Astrocyte of the hippocampus (primary cell): Measurements from ENCODE around the gene POLR3A.
"Not testable (repeated sequence)": the region's sequence is repeated elsewhere in the genome, so short reads cannot be mapped to it uniquely, and the experiment has no call there.

Source experiments
- DNase-seq: peaks from one replicate; pipeline ENCODE4 v3.0.0; 2011; ENCODE audit warnings: low read depth, low spot score

Gene POLR3A

DNA sequence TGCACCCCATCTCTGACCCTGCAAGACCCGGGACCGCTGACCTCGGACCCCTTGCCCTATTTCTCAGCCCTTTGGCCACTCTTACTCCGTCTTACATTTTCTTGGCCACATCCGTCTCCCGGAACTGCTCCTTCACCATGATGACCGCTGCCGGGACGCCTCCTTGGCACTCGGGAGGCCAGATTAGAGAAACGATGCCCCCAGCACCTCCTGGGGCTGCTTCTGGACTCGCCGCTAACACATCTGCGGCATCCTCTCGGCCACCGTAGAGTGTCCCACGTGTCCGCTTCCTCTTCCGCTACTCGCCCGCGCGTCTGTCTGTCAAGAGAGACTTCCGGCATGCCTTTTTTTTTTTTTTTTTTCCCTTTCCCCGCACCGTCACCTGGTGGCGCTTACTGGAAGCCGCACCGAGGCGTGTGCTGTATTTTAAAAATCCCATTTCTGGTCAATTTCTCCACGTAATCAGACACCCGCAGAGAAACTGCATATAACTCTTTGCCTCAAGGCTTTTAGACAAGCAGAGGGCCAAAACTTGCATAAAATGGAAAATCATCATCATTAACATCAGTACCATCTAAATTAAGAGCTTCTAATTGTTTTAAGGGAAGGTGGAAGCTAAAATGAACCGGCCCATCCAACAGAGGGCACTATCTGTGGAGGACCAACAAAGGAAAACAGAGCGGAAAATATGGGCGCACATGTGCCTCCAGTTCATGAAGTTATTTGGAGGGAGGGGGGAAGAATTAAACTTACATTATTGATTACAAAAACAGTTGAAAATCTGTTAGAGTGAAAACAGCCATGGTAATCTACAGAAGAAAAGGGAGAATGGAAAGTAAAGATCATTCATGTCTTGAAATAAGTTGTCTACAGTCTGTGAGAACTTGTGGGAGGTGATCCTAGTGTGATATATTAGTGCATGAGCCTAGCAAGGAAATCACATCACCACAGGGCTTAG lies at the start of gene POLR3A:
TSS of gene POLR3A (minus strand) at position 247 of the 958 bp plus-strand sequence. CDS start at position 139, 108 bp downstream.
- DNase-seq, result peak; percentile 99

DNA sequence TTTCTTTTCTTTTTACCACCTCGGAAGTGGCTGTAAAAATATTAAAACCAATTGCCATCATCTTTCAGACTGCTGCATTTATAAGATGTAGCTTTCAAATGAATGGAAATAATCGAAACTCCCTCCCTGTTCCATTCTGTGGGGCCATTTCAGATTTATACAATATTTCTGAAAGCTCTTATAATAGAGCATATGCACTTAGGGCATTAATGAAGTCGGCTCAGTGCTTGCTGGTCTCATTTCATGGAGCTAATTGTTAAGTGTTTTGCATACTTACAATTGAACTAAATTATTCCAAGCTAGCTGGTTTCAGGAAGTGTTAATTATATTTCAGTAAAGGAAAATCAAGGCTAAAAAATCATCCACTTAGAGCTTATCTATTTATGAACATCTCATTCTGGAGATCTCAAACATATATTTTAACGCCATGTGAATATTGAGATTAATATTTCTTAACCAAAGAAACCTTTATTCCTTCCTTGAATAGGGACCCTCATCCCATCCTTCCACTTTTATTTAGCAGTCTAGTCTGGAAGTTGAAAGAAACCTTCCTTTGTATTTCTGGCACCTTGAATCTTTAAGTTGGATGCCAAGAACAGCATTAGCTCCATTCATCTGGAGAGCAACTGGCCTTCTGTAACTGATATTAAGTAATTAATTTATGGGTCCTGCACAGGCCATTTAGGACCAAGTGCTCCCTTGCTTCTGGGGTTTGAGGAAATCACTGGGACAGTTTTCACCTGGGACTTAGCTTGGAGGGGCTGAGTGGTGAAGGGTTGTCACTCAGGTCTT lies 49.4 kb upstream of the POLR3A start:
- no peak for DNase-seq

DNA sequence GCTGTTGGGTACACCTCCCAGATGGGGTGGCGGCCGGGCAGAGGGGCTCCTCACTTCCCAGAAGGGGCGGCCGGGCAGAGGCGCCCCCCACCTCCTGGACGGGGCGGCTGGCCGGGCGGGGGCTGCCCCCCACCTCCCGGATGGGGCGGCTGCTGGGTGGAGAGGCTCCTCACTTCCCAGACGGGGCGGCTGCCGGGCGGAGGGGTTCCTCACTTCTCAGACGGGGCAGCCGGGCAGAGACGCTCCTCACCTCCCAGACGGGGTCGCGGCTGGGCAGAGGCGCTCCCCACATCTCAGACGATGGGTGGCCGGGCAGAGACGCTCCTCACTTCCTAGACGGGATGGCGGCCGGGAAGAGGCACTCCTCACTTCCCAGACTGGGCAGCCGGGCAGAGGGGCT lies 46.5 kb upstream of the POLR3A start:
- not testable (repeated sequence) for DNase-seq

DNA sequence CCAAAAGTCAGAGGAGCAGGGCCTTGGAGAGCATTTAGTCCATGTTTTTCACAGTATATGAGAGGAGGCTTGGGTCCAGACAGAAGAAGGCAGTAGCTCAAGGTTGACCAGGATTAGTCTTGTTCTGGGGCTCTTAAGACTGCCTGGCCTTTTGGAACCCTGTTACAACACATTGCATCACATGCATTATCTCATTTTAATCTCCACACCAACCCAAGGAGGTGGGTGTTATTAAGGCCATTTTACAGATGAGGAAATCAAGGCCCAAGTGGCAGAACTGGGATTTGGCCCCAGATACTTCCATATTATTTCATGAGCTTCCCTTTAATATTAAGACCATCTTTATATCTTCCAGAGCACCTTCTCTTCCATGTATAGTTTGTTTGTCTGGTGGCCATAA lies 43.2 kb upstream of the POLR3A start:
- DNase-seq, result no peak

DNA sequence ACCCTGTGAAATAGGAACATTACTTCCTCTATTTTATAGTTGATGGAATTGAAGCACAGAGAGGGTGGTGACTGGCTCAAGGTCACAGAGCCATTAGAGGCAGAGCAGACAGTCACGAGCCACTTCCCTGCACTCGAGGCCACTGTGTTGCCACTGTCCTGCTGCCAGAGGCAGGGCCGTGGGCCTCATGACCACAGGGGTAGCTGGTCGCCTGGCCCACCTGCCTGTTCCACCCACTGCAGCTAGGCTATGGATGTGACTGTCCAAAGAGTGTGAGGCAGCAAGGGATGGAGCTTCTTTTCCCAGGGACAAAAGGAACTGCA lies 42.5 kb upstream of the POLR3A start:
- no peak for DNase-seq

DNA sequence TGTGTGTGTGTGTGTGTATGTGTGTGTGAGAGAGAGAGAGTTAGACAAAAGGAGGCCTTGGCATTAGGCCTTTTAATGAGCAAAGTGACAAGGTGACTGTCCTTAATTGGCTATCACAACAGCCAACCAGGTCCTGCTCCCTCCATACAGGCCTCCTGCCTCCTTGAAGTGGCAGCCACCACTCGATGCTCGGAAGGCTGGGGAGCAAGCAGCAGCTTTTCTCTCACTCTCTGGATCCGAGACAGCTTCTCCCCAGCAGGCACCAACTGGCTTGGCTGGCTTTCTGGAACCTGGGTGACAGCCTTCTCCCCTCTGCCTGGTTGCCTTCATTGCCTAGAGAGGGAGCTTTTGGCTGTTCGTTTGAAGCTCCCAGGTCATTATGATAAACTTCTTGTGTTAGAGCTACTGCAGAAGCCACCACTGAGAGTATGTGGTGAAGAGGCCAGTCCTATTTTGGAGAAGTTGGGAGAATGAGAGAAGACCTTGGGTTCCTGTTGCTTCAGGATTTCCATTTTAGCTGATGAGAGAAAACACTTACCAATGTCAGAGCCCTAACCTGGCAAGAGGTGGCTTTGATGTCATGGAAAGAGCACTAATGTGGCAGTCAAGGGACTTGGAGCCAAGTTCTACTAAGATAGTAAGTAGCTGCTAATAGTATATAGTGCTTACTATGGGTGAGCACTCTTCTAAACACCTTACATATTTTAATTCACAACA lies 42.0 kb upstream of the POLR3A start:
- DNase-seq, result no peak

DNA sequence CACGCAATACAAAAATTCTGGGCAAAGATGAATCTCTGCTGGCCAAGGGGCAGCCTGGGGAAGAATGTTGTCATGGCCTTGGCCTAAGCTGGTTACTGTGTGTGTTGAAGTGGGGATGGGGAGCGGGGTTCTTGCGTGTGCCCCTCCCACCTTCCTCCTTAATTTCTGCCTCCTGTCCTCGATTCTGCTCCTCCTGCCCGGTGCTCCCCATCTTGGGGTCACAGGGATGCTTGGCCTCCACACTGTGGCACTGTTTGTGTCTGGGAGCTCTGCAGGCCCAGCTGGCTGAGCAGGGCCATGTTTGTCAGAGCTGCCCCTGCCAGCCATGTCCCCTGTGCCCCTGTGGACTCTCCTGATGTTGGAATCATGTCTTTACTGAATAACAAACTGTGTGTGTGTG lies 41.4 kb upstream of the POLR3A start:
- no peak for DNase-seq

DNA sequence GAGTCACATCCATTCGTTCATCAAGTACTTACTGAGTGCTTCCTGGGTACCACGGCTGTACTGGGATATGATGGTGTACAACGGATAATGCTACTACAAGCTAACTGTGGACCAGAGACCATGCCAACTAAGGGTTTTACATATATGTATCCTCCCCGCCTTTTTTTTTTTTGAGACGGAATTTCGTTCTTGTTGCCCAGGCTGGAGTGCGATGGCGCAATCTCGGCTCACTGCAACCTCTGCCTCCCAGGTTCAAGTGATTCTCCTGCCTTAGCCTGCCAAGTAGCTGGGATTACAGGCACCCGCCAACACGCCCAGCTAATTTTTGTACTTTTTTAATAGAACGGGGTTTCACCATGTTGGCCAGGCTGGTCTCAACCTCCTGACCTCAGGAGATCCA lies 40.7 kb upstream of the POLR3A start:
- not testable (repeated sequence) for DNase-seq

DNA sequence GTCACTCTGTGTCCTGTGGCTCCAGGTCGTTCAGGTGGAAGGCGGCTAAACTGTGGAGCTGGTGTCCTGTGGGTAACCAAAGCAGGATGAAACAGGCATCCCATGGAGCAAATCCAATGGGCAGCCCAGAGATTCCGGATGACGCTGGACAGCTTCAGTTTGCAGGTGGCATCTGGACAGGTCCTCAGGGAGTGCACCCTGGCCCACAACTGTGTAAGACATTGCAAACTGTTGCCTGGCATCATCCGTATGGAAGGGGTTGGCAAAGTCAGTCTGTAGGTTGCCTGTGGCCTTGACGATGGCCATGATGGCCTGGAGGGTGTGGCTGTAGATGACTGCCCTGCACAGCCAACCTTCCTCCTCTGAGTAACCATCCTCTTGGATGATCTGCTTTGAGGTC lies 39.8 kb upstream of the POLR3A start:
- no peak for DNase-seq

DNA sequence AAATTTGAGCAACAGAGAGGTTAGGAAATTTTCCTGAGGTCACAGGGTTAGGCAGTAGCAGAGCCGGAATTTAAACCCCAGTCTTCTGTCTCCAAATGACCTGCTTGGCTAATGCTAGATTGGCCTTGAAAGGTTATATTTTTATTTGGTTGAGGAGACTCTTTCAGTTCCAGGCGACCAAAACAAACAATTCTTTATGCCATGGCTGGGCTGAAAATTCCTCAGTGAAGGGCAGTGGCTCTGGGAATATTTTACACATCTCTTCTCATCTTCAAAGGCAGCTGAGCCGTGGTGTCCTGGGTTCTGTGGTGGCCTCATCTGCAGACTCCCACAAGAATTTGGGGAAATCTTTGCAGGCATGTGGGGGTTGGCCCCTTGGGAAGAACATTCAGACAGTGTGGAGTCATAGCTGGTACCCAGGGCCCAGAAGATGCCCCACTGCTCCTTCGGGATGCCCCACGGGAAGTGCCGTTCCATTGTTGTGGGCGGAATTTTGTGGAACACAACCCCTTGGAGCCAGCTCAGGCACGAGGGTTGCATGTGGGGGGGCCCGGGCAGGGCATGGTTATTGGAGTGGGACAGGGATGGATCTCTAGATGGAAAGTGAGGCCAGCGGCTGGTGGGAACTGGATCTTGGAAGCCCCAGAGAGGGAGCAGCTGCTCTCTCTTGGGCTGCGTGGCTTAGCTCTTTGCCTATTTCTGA lies 37.6 kb upstream of the POLR3A start:
- no peak for DNase-seq

DNA sequence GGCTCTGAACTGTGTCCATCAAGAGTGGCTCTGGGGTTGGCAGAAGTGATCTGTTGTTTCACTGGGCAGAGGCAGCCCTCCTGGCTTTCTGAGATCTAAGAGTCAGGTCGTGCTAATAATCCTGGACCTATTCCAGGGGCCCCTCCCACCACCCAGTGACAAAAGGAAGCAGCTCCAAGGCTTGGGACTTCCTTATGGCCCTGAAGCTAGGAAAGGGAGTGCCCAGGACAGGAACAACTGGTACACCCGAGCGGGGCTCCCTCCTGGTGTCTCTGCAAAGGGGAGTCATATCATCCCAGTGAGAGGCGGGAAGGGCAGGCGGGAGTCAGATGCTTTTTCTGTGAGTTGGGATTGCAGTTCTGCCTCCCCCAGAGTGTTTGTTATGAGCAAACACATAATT lies 36.7 kb upstream of the POLR3A start:
- DNase-seq, result no peak

DNA sequence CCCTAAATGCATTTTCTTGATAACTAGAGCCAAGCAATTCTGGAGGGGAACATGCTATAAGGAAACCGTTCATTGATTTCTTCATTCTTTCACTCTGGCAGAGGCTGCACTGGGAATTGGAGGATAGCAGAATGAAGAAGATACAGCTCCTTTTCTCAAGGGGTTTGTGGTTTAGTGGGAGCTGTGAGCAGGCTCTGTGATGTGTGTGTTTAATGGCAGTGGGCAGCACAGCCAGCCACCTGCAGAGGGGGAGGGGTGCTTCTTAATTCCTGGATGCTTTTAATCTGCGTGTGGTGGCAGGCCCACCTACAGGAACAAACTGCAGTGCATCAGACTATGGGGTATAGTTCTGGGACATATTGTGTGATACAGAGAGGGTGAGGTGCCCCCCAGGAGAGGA lies 36.3 kb upstream of the POLR3A start:
- no peak for DNase-seq

DNA sequence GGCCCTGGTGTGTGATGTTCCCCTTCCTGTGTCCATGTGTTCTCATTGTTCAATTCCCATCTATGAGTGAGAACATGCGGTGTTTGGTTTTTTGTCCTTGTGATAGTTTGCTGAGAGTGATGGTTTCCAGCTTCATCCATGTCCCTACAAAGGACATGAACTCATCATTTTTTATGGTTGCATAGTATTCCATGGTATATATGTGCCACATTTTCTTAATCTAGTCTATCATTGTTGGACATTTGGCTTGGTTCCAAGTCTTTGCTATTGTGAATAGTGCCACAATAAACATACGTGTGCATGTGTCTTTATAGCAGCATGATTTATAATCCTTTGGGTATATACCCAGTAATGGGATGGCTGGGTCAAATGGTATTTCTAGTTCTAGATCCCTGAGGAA lies 35.6 kb upstream of the POLR3A start:
- not testable (repeated sequence) for DNase-seq

DNA sequence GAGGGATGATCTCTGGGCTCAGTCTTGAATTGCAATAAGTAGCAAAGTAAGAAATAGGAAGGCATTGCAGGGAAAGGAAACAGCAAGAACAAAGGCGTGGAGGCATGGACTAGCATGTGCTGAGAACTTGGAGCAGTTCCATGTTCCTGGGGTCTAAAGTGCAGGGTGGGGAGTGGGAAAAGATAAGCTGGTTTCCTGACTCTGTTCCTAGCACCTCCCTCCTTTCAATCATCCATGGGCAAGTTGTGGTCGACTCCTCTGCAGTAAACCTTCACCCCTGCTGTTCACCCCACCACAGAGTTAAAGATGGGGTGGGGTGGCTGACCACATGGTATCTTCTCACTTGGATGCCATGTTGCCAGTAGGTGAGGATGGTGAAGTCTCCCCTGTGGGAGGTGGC lies 33.9 kb upstream of the POLR3A start:
- DNase-seq, result no peak

DNA sequence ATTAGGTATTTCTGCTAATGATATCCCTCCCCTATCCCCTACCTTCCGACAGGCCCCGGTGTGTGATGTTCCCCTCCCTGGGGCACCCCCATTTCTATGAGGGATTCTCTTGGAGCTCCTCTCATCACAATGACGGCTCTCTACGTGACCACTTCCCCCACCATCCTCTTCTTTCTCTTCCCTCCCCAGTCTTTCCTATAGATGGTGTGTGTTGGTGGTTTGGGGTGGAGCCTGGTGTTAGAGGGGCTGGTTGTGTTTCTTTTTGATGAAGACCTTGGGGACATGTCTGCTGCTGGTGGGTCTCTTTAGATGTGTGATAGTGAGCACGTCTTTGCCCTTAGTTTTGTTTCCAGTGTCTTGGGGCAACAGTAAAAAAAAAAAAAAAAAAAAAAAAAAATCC lies 33.0 kb upstream of the POLR3A start:
- DNase-seq, result no peak

DNA sequence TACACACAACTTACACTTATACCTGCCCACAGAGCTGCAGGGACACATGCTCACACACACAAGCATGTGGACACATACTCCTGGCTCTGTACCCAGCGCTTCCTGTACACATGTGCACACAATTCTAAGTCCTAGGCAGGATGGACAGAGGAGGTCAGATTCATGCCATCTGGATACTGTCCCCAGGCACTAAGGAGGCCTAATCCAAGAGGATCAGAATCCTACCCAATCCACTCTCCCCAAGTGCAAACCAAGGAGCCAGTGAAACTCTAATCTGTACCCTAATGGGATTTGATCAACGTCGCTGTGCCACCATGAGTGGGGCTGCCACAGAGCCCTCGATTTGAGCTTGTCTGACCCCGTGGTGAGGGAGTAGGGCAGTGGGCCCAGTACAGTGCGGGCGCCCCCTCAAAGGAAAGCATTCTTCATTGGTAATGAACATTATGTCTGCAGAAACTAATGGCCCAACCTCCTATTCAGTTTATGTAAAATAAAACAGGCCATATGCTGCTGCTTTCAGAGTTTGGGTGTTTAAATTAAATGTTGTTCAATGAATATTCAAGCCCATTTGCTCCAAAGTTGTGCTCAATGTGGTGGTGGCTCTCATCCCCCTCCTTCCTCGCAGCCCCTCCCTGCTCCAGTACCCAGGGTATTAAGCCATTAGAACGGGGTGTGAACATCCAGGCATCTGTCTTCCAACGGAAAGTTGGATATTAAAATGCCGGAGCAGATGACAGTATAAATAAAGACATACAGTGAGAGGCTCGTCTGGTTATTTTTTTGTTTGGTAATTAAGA lies 30.8 kb upstream of the POLR3A start:
- DNase-seq, result no peak

DNA sequence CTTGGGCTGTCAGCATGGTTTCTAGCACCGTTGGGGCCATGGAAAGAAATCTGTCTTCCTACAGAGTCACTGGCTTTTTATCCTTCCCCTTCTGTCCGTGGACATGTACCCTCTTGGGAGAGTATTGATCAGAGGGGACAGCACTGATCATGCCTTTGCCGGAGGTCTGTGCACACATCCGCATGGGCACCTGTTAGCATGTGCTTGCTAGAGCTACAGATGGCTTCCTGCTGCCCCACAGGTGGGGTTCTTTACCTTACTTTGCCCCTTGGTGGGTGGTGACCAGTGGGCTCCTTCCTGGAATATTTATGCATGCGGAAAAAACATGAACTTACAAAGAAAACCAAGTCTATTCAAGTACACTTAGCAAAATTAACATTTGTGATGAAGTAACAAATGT lies 29.2 kb upstream of the POLR3A start:
- DNase-seq, result no peak

DNA sequence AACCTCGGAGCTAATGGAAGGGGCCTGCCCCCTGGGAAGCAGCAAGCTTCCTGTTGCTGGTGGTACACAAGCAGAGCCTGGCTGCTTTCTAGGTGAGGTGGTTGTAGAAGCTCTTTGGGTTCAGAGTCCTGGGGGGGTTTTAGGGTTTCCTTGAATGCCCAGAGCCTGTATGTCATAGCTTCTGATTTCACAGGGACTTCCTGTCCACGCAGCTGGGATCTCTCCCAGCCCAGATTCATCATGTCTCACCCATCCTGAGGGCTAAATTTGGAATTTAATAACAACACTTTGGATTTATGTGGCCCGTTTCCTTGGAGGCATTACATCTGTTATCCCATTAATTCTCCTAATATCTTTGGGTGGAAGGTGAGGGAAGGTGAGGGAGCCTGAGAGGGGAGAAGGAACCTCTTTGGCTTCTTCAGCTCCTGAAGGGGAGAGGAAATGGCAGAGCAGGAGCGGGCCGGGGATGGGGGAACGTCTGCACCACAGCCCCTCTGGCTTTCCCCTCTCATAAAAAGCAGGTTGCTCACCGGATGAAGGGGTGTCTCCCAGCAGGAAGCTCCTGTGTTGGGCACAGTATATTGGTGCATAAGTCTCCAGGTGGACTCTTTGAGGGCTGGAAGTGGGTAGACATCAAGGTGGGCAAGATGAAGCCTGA lies 24.0 kb upstream of the POLR3A start:
- no peak for DNase-seq

DNA sequence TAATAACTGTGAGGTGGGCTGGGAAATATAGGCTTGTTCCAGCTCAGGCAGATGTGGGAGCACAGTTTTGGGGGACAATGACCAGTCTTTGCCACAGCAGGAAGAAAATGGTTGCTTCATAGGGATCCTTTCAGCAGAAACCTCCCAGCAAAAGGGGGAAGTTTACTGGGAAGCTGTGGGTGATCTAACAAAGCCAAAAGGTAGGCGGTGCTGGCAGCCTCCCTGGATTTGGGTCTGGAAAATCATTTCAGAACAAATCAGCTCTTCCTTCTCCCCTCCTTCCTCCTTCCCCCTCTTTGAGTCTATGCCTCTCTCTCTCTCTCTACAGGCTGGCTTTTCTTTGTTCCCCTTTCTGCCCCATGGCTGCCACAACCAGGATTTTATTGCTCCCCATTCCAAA lies 20.5 kb upstream of the POLR3A start:
- DNase-seq, result no peak

DNA sequence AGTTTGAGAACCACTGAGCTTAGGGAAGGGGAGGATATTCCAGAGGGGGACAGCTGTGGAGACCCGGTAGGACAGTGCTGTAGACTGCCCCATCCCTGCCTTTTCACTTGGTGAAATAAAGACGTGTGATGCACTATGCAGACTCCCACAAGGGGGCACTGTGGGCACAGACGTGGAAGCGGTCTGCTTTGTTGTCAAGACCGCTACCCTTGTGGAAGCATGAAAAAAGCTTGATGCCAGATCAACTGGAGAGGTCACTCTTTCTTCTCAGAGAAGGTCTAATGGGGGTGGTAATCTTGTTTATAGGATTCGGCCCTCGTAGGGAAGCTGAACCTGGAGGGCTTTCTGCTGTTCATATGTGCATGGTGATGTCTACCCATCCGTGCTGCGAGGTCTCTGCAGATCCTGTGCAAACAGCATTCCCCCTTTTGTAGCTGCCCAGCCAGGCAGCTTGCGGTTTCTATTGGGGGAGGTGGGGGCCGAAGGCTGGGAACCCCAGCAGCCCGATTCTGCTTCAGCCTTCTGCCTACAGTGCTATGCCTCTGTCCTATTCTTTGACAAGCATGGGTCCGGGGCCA lies 18.1 kb upstream of the POLR3A start:
- peak; percentile 93 for DNase-seq
